Measurements from ENCODE around the gene KIR2DL1.
"Not testable (repeated sequence)": the region's sequence is repeated elsewhere in the genome, so short reads cannot be mapped to it uniquely, and the experiment has no call there.

KIR2DL1 gene

DNA sequence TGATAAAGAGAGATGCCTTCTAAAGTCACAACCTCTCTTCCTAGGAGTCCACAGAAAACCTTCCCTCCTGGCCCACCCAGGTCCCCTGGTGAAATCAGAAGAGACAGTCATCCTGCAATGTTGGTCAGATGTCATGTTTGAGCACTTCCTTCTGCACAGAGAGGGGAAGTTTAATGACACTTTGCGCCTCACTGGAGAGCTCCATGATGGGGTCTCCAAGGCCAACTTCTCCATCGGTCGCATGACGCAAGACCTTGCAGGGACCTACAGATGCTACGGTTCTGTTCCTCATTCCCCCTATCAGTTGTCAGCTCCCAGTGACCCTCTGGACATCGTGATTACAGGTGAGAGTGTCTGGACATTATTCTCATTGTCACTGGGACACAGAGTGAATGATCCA lies 18.6 kb downstream of the KIR2DL1 start:
- not testable (repeated sequence) for H3K9ac ChIP-seq (ENCODE audit: low read depth, low read length); H3K9me3 ChIP-seq (ENCODE audit: control insufficient read depth, insufficient read depth, low read length); H3K36me3 ChIP-seq (ENCODE audit: insufficient read depth, low read length); H3K4me1 ChIP-seq (ENCODE audit: insufficient read depth, low read length)

DNA sequence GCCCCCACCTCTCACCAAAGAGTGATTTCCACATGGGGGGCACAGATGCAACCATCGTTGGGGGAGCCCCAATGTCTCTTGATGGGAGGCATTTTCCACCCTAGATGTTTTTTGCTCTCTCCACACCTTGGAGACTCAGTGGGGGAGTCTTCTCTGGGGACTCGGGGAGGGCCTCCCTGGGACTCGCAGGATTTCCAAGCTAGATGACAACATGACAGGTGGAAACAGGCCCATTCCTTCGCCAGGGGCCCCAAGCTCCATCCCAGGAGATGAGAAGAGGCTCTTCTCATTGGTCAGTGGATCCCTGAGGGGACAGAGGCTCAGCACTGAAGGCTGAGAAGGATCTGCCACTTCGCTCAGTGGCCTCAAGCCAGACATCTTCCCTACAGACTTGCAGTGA lies 21.1 kb downstream of the KIR2DL1 start:
- Histone ChIP-seq H3K36me3 (ENCODE audit: insufficient read depth, low read length) (no peaks in the 10 kb centered on the region), H3K9me3 (ENCODE audit: control insufficient read depth, insufficient read depth, low read length) (no peaks in the 10 kb centered on the region), H3K9ac (ENCODE audit: low read depth, low read length) (no peak overlapping the region), H3K4me1 (ENCODE audit: insufficient read depth, low read length) (no peaks in the 10 kb centered on the region)

DNA sequence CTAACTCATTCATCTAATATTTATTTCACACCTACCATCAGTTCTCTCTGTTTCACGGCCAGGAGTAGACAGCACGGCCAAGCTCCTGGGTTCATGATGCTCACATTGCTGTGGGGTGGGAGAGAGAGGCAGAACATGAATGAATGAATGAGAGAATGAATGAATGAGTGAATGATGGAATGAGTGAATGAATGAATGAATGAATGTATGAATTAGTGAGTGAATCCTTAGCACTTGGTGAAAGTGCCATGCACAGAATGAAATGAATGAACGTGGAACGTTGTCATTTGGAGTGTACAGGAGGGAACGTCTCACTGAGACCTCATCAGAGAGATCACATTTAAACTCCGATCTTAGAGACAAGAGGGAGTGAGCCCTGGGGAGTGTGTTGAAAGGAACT lies 21.9 kb downstream of the KIR2DL1 start:
- Histone ChIP-seq H3K9ac (ENCODE audit: low read depth, low read length) (no peak overlapping the region), H3K4me1 (ENCODE audit: insufficient read depth, low read length) (no peaks in the 10 kb centered on the region), H3K36me3 (ENCODE audit: insufficient read depth, low read length) (no peaks in the 10 kb centered on the region), H3K9me3 (ENCODE audit: control insufficient read depth, insufficient read depth, low read length) (no peaks in the 10 kb centered on the region)

DNA sequence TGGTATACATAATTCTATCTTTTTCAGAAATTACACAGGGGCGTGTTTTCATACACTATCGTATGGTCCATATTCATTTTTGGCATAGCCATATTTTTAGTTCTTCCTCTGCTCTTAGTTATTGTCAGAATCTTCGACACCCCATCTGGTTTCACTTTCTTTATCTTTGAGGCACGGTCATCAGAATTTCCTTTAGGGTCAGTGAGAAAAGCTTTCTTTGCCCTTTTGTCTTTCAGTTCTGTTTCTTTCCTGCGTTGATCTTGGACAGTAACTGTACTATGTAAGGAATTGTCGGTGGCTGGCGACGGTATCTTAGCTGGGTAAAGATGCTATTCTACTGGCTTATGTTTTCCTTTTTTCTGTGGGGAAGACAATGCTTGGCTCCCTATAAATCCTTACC lies 23.2 kb downstream of the KIR2DL1 start:
- H3K4me1 ChIP-seq (ENCODE audit: insufficient read depth, low read length) = no peaks in the 10 kb centered on the region
- H3K36me3 ChIP-seq (ENCODE audit: insufficient read depth, low read length) = no peaks in the 10 kb centered on the region
- H3K9me3 ChIP-seq (ENCODE audit: control insufficient read depth, insufficient read depth, low read length) = no peaks in the 10 kb centered on the region
- H3K9ac ChIP-seq (ENCODE audit: low read depth, low read length) = no peak overlapping the region

DNA sequence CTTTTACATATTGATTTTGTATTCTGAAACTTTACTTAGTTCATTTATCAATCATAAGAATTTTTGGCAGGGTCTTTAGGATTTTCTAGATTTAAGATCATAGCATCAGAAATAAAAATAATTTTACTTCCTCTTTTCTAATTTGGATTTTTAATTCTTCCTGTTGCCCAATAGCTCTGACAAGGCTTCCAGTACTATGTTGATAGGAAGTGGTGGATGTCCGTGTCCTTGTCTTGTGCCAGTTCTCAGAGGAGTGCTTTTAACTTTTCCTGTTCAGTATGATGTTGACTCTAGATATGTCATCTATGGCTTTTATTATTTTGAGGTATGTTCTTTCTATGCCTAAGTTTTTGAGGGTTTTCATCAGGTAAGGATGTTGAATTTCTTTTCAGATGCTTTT lies 26.2 kb downstream of the KIR2DL1 start:
- Histone ChIP-seq H3K4me1 (ENCODE audit: insufficient read depth, low read length) (no peaks in the 10 kb centered on the region), H3K9ac (ENCODE audit: low read depth, low read length) (no peak overlapping the region), H3K9me3 (ENCODE audit: control insufficient read depth, insufficient read depth, low read length) (no peaks in the 10 kb centered on the region), H3K36me3 (ENCODE audit: insufficient read depth, low read length) (no peaks in the 10 kb centered on the region)

DNA sequence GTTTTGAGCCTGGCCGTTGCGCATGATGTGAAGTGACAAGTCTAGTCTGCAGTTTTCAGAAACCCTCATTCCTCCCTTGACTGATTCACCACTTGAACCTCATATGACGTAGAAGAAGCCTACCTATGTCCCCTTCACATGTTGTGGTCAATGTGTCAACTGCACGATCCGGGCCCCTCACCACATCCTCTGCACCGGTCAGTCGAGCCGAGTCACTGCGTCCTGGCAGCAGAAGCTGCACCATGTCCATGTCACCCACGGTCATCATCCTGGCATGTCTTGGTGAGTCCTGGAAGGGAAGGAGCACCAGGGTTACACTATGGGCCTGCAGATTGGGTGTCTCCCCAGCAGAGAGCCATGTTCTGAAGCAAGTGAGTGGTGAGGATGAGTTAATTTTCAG lies 33.8 kb downstream of the KIR2DL1 start, which contains the start of gene KIR2DL4:
TSS of gene KIR2DL4 (plus strand) at position 201 of the 400 bp plus-strand sequence. CDS start at position 243, 42 bp downstream.
- Histone ChIP-seq H3K9me3 (ENCODE audit: control insufficient read depth, insufficient read depth, low read length) (no peaks in the 10 kb centered on the region), H3K36me3 (ENCODE audit: insufficient read depth, low read length) (no peaks in the 10 kb centered on the region)

DNA sequence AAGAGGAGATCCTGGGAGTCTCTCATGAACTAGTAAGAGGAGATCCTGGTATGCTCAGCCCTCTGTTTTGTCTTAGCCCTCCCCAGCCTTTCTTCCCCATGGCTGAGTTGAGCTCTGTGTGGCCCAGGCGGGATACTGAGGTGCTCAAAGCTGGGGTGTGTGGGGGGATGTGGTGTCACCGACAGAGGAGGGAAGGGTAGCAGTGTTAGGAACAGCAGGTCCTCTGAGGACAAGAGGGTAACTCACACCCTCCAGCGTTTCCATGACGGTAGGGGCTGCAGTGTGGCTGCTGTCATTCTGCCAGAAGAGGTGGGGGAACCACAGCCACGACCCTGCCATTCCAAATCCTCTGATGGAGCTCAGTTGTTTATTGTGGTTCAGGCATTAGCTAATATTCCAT lies 34.5 kb downstream of the KIR2DL1 start:
- no peaks in the 10 kb centered on the region for H3K9me3 ChIP-seq (ENCODE audit: control insufficient read depth, insufficient read depth, low read length)

More for the DNA sequence above, 33.8 kb downstream of the KIR2DL1 start, which contains the start of gene KIR2DL4:
- H3K4me1 ChIP-seq (ENCODE audit: insufficient read depth, low read length) = no peaks in the 10 kb centered on the region
- H3K9ac ChIP-seq (ENCODE audit: low read depth, low read length) = no peak within 1 kb of the TSS

DNA sequence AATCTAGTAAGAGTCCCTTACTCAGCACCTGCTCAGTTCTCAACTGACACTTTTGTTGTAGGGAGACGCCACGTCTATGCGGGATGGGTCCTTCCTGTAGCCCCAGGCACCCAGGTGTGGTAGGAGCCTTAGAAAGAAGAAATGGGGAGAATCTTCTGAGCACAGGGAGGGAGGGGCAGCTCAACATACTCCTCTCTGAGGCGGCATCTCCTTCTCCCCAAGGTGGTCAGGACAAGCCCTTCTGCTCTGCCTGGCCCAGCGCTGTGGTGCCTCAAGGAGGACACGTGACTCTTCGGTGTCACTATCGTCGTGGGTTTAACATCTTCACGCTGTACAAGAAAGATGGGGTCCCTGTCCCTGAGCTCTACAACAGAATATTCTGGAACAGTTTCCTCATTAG lies 35.0 kb downstream of the KIR2DL1 start:
- H3K9me3 ChIP-seq (ENCODE audit: control insufficient read depth, insufficient read depth, low read length) = no peaks in the 10 kb centered on the region
- H3K4me1 ChIP-seq (ENCODE audit: insufficient read depth, low read length) = no peaks in the 10 kb centered on the region

More for the DNA sequence above, 34.5 kb downstream of the KIR2DL1 start:
- Histone ChIP-seq H3K36me3 (ENCODE audit: insufficient read depth, low read length) (no peaks in the 10 kb centered on the region), H3K4me1 (ENCODE audit: insufficient read depth, low read length) (no peaks in the 10 kb centered on the region), H3K9ac (ENCODE audit: low read depth, low read length) (no peak overlapping the region)

DNA sequence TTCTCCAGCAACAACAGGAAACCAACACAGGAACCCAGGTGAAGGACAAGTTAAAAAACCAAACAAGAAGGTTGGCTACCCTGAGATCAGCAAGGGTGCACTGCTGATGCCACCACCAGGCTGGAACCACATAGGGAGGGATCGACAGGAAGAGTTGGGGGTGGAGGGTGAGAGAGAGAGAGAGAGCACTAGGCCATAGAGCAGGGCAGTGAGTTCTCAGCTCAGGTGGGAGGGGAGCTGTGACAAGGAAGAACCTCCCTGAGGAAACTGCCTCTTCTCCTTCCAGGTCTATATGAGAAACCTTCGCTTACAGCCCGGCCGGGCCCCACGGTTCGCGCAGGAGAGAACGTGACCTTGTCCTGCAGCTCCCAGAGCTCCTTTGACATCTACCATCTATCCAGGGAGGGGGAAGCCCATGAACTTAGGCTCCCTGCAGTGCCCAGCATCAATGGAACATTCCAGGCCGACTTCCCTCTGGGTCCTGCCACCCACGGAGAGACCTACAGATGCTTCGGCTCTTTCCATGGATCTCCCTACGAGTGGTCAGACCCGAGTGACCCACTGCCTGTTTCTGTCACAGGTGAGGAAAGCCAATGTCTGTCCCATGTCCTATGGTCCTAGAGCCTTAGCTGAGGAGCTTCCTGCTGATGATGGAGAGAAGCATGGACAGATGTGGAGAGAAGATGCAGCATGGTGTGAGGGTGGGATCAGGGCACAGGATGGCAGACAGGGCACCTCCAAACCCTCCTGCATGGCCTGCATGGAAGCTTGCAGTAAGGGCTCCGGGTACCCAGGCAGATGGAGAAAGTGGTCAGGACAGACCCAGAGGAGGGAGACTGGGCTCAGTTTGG lies 36.3 kb downstream of the KIR2DL1 start:
- Histone ChIP-seq H3K9ac (ENCODE audit: low read depth, low read length) (no peak overlapping the region), H3K9me3 (ENCODE audit: control insufficient read depth, insufficient read depth, low read length) (no peaks in the 10 kb centered on the region), H3K4me1 (ENCODE audit: insufficient read depth, low read length) (no peaks in the 10 kb centered on the region), H3K36me3 (ENCODE audit: insufficient read depth, low read length) (no peaks in the 10 kb centered on the region)

More for the DNA sequence above, 35.0 kb downstream of the KIR2DL1 start:
- no peaks in the 10 kb centered on the region for H3K36me3 ChIP-seq (ENCODE audit: insufficient read depth, low read length)
- H3K9ac ChIP-seq (ENCODE audit: low read depth, low read length) = no peak overlapping the region

DNA sequence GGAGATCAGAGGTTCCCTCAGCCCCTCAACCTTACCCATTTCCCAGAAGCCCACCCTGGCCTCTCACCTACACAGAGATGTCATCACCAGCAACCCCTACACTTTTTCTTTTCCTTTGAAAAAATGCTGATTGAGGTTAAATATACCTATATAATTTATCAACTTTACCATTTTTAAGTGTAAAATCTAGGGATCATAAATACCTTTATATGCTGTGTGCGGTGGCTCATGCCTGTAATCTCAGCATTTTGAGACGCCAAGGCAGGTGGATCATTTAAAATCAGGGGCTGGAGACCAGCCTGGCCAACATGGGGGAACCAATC lies 36.9 kb downstream of the KIR2DL1 start:
- Histone ChIP-seq H3K36me3 (ENCODE audit: insufficient read depth, low read length) (no peaks in the 10 kb centered on the region), H3K9ac (ENCODE audit: low read depth, low read length) (no peak overlapping the region), H3K4me1 (ENCODE audit: insufficient read depth, low read length) (no peaks in the 10 kb centered on the region), H3K9me3 (ENCODE audit: control insufficient read depth, insufficient read depth, low read length) (no peaks in the 10 kb centered on the region)

DNA sequence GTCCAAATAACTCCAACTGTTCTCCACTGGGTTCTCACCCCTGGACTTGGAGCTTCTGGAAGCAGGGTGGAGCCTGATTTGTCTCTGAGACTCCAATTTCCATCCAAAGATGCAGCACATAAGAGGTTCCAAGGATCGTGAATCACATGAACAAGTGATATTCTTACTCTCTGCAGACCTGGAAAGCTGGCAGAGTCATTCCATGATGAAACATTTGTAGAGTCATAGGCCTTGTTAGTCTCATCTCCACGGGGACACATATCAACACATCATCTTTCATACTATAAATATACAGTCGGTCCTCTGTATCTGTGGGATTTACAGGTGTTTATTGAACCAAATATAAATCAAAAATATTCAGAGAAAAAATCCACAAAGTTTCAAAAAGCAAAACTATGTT lies 45.0 kb downstream of the KIR2DL1 start:
- H3K4me1 ChIP-seq (ENCODE audit: insufficient read depth, low read length); H3K36me3 ChIP-seq (ENCODE audit: insufficient read depth, low read length); H3K9me3 ChIP-seq (ENCODE audit: control insufficient read depth, insufficient read depth, low read length); H3K9ac ChIP-seq (ENCODE audit: low read depth, low read length): not testable (repeated sequence)

DNA sequence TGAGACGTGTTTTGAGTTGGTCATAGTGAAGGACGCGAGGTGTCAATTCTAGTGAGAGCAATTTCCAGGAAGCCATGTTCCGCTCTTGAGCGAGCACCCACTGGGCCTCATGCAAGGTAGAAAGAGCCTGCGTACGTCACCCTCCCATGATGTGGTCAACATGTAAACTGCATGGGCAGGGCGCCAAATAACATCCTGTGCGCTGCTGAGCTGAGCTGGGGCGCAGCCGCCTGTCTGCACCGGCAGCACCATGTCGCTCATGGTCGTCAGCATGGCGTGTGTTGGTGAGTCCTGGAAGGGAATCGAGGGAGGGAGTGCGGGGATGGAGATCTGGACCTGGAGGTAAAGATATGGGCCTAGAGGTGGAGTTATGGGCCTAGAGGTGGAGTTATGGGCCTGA lies 46.7 kb downstream of the KIR2DL1 start, which contains the start of gene KIR3DL1:
TSS of gene KIR3DL1 (plus strand) at position 218 of the 400 bp plus-strand sequence.
- not testable (repeated sequence) for H3K9me3 ChIP-seq (ENCODE audit: control insufficient read depth, insufficient read depth, low read length); H3K9ac ChIP-seq (ENCODE audit: low read depth, low read length)

DNA sequence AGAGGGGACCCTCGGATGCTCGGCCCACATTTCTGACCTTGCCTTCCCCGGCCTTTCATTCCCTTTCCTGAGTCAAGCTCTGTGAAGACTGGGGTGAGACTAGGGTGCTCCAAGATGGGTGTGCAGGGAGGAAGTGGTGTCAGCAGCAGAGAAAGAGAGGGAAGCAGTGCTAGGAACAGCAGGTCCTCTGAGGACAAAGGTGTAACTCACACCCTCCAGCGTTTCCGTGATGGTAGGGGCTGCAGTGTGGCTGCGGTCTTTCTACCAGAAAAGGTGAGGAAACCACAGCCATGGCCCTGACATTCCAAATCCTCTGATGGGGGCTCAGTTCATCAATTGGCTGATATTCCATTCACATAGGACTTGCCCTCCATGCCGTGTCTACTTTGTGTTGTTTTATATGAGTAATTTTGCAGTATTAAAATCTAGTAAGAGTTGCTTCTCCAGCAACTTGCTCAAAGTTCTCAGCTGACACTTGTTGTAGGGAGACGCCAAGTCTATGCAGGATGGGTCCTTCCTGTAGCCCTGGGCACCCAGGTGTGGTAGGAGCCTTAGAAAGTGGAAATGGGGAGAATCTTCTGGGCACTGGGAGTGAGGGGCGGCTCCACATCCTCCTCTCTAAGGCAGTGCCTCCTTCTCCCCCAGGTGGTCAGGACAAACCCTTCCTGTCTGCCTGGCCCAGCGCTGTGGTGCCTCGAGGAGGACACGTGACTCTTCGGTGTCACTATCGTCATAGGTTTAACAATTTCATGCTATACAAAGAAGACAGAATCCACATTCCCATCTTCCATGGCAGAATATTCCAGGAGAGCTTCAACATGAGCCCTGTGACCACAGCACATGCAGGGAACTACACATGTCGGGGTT lies 48.3 kb downstream of the KIR2DL1 start:
- H3K9me3 ChIP-seq (ENCODE audit: control insufficient read depth, insufficient read depth, low read length) = no peaks in the 10 kb centered on the region
- H3K9ac ChIP-seq (ENCODE audit: low read depth, low read length) = no peak overlapping the region

More for the DNA sequence above, 46.7 kb downstream of the KIR2DL1 start, which contains the start of gene KIR3DL1:
- not testable (repeated sequence) for H3K36me3 ChIP-seq (ENCODE audit: insufficient read depth, low read length); H3K4me1 ChIP-seq (ENCODE audit: insufficient read depth, low read length)

DNA sequence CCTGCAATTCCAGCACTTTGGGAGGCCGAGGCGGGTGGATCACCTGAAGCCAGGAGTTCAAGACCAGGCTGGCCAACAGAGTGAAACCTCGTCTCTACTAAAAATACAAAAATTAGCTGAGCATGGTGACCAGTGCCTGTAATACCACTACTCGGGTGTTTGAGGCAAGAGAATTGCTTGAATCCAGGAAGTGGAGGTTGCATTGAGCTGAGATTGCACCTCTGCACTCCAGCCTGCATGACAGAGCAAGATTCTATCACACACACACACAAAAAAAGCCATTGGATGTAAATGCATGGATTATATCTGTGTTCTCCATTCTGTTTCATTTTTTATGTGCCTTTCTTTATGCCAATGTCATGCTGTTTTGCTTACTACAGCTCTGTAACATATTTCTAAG lies 54.8 kb downstream of the KIR2DL1 start:
- H3K9me3 ChIP-seq (ENCODE audit: control insufficient read depth, insufficient read depth, low read length); H3K4me1 ChIP-seq (ENCODE audit: insufficient read depth, low read length); H3K36me3 ChIP-seq (ENCODE audit: insufficient read depth, low read length); H3K9ac ChIP-seq (ENCODE audit: low read depth, low read length): not testable (repeated sequence)

More for the DNA sequence above, 48.3 kb downstream of the KIR2DL1 start:
- Histone ChIP-seq H3K4me1 (ENCODE audit: insufficient read depth, low read length) (no peaks in the 10 kb centered on the region), H3K36me3 (ENCODE audit: insufficient read depth, low read length) (no peaks in the 10 kb centered on the region)

DNA sequence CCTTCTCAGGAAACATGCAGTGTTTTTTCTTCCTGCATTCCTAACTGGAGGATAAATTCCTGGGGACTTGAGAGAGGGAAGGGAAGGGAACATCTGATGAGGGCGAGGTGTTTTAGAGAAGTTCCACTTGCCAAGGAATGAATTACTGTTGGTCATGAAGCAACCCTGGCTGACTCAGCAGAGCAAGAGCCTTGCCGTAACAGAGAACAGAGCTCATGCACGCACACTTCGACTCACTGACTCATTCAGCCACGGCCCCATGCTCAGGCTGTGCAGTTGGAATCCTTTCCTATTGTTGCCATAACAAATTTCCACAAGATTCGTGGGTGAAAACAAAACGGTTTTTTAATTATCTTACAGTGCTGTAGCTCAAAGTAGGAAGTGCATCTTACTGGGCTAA lies 55.7 kb downstream of the KIR2DL1 start:
- not testable (repeated sequence) for H3K4me1 ChIP-seq (ENCODE audit: insufficient read depth, low read length); H3K9me3 ChIP-seq (ENCODE audit: control insufficient read depth, insufficient read depth, low read length); H3K9ac ChIP-seq (ENCODE audit: low read depth, low read length); H3K36me3 ChIP-seq (ENCODE audit: insufficient read depth, low read length)

Measured in ES-I3 (cell line).